ENCODE results near the gene GUCY1A1.

- TF ChIP-seq CTCF (IDR thresholded peaks at IDR 0.05): no peak
- TF ChIP-seq POLR2A (IDR thresholded peaks at IDR 0.05): no peak
Observed at GRCh38 chr4:155674669-155675071, 8.0 kb downstream of the GUCY1A1 start.
